Gastrocnemius medialis (tissue), 4 donors: ENCODE measurements around the gene DNAJB4. TPM values are rescaled to one million over a fixed set of nuclear protein-coding genes. Genes with fewer than 3 reads are reported as not detected.

Experiments used
- total RNA-seq, 4 donors: library from RNA; depleted of rRNA; stranded (reverse); fragments of >200 nt; gene quantifications; one replicate each; pipeline versions ENCODE4 v1.1.0 to v1.2.3, GENCODE V29; 2016

DNAJB4 gene
- total RNA-seq, 4 donors from 2014 or later: 35.6 to 84.9 (median 45.3) TPM

Other genes starting within 250 kb of the DNAJB4 start
- gene USP33, start 245.1 kb upstream of the DNAJB4 start, total RNA-seq: 10 to 100 TPM; 31.1 to 51.8 (median 34.6) TPM
- 10 to 100 TPM; 15.0 to 21.7 (median 19.2) TPM for gene MIGA1, start 225.3 kb upstream of the DNAJB4 start, total RNA-seq
- gene NEXN, start 116.3 kb upstream of the DNAJB4 start, total RNA-seq: 100 to 1,000 TPM; 105 to 297 (median 200) TPM
- 10 to 100 TPM; 25.6 to 64.3 (median 47.8) TPM for gene FUBP1, start 25.9 kb upstream of the DNAJB4 start, total RNA-seq
- gene GIPC2, start 41.0 kb downstream of the DNAJB4 start, total RNA-seq: 1 to 10 TPM in 3 of 4 donors, under 1 TPM in 1; 0.67 to 1.5 (median 1.3) TPM